ENCODE results near the gene MUSK.

Gene MUSK

GRCh38 chr9:110712955-110713354 lies 44.4 kb downstream of the MUSK start:
- no peak overlapping the region for H3K4me3 ChIP-seq (replicated peaks; ENCODE audit: low read depth, low read length)
- H3K36me3 ChIP-seq (ENCODE audit: control insufficient read depth, insufficient read depth, low read length), result no peaks in the 10 kb centered on the region
- TF ChIP-seq CTCF (IDR thresholded peaks at IDR 0.05; ENCODE audit: insufficient read depth, low read length, poor library complexity, severe bottlenecking), result no peak
- H3K27me3 ChIP-seq (replicated peaks; ENCODE audit: control insufficient read depth, insufficient read depth, low read length), result no peaks in the 10 kb centered on the region
- no peak for DNase-seq (ENCODE audit: extremely low read depth, insufficient read length)

- Histone ChIP-seq H3K27me3 (replicated peaks; ENCODE audit: control insufficient read depth, insufficient read depth, low read length) (no peaks in the 10 kb centered on the region), H3K36me3 (ENCODE audit: control insufficient read depth, insufficient read depth, low read length) (no peaks in the 10 kb centered on the region), H3K4me3 (replicated peaks; ENCODE audit: low read depth, low read length) (no peak overlapping the region)
- no peak for DNase-seq (ENCODE audit: extremely low read depth, insufficient read length)
- no peak for TF ChIP-seq CTCF (IDR thresholded peaks at IDR 0.05; ENCODE audit: insufficient read depth, low read length, poor library complexity, severe bottlenecking)
Observed at GRCh38 chr9:110714314-110714713, 45.7 kb downstream of the MUSK start.

GRCh38 chr9:110728058-110728457 lies 59.5 kb downstream of the MUSK start:
- H3K36me3 ChIP-seq (ENCODE audit: control insufficient read depth, insufficient read depth, low read length), result no peaks in the 10 kb centered on the region
- no peak for DNase-seq (ENCODE audit: extremely low read depth, insufficient read length)
- H3K4me3 ChIP-seq (replicated peaks; ENCODE audit: low read depth, low read length), result no peak overlapping the region
- no peaks in the 10 kb centered on the region for H3K27me3 ChIP-seq (replicated peaks; ENCODE audit: control insufficient read depth, insufficient read depth, low read length)
- no peak for TF ChIP-seq CTCF (IDR thresholded peaks at IDR 0.05; ENCODE audit: insufficient read depth, low read length, poor library complexity, severe bottlenecking)

- Histone ChIP-seq H3K27me3 (replicated peaks; ENCODE audit: control insufficient read depth, insufficient read depth, low read length) (no peaks in the 10 kb centered on the region), H3K4me3 (replicated peaks; ENCODE audit: low read depth, low read length) (no peak overlapping the region), H3K36me3 (ENCODE audit: control insufficient read depth, insufficient read depth, low read length) (no peaks in the 10 kb centered on the region)
- TF ChIP-seq CTCF (IDR thresholded peaks at IDR 0.05; ENCODE audit: insufficient read depth, low read length, poor library complexity, severe bottlenecking), result no peak
- DNase-seq (ENCODE audit: extremely low read depth, insufficient read length), result no peak
Observed at GRCh38 chr9:110729641-110730040, 61.0 kb downstream of the MUSK start.

GRCh38 chr9:110731437-110732028 lies 62.9 kb downstream of the MUSK start:
- DNase-seq (ENCODE audit: extremely low read depth, insufficient read length), result no peak
- no peak overlapping the region for H3K4me3 ChIP-seq (replicated peaks; ENCODE audit: low read depth, low read length)
- no peaks in the 10 kb centered on the region for H3K36me3 ChIP-seq (ENCODE audit: control insufficient read depth, insufficient read depth, low read length)
- no peaks in the 10 kb centered on the region for H3K27me3 ChIP-seq (replicated peaks; ENCODE audit: control insufficient read depth, insufficient read depth, low read length)
- no peak for TF ChIP-seq CTCF (IDR thresholded peaks at IDR 0.05; ENCODE audit: insufficient read depth, low read length, poor library complexity, severe bottlenecking)

- TF ChIP-seq CTCF (IDR thresholded peaks at IDR 0.05; ENCODE audit: insufficient read depth, low read length, poor library complexity, severe bottlenecking), result no peak
- Histone ChIP-seq H3K4me3 (replicated peaks; ENCODE audit: low read depth, low read length) (no peak overlapping the region), H3K36me3 (ENCODE audit: control insufficient read depth, insufficient read depth, low read length) (no peaks in the 10 kb centered on the region), H3K27me3 (replicated peaks; ENCODE audit: control insufficient read depth, insufficient read depth, low read length) (no peaks in the 10 kb centered on the region)
- DNase-seq (ENCODE audit: extremely low read depth, insufficient read length), result no peak
Observed at GRCh38 chr9:110738982-110739381, 70.4 kb downstream of the MUSK start.
